Body of pancreas (tissue), 4 donors: ENCODE results near the gene CBR3. TPM values are rescaled to one million over a fixed set of nuclear protein-coding genes. Genes with fewer than 3 reads are reported as not detected.
A peak's percentile ranks its signal among the peaks of the same experiment; 100 is the strongest.
"Not testable (repeated sequence)": the region's sequence is repeated elsewhere in the genome, so short reads cannot be mapped to it uniquely, and the experiment has no call there.

Experiments
- ATAC-seq: fragments of 150-250 bp; one replicate; pipeline ENCODE4 v1.9.1; 2016
- DNase-seq, 4 donors: peaks; one replicate each; pipeline ENCODE4 v3.0.0-alpha.2; 2019
- H3K27ac ChIP-seq, 4 donors: fragments of 200-600 bp; sonication (generic); 1 replicate in 3 of 4; 2 replicates in 1 of 4; pipeline versions ENCODE4 v1.5.1 to v1.6.1; 2016 to 2019; ENCODE audit warnings: mild to moderate bottlenecking in 1 of 4, mixed read lengths in 1 of 4, moderate library complexity in 1 of 4
- H3K27me3 ChIP-seq, 2 donors: fragments of 200-600 bp; sonication (generic); one replicate each; pipeline ENCODE4 v1.6.0; 2016; ENCODE audit warnings: mild to moderate bottlenecking in 1 of 2
- H3K36me3 ChIP-seq, 2 donors: fragments of 200-600 bp; sonication (generic); replicated peaks in 1 of 2; 2 replicates each; pipeline ENCODE4 v1.5.1; 2016; ENCODE audit warnings: low read depth in 2 of 2; ENCODE audit not compliant: insufficient read depth in 1 of 2
- H3K4me1 ChIP-seq: fragments of 200-600 bp; sonication (generic); one replicate; pipeline ENCODE4 v1.6.0; 2016
- H3K4me3 ChIP-seq, 2 donors: fragments of 200-600 bp; sonication (generic); 1 replicate in 1 of 2; 2 replicates in 1 of 2; pipeline ENCODE4 v1.5.1; 2016 to 2019
- H3K9me3 ChIP-seq, 3 donors: fragments of 200-600 bp; sonication (generic); 1 replicate in 2 of 3; 2 replicates in 1 of 3; pipeline ENCODE4 v1.5.1; 2016
- POLR2A ChIP-seq, 3 donors: fragments of 450-650 bp; IDR thresholded peaks; one replicate each; pipeline ENCODE4 v1.6.1; 2016; ENCODE audit warnings: antibody characterized with exemption in 3 of 3, mild to moderate bottlenecking in 2 of 3
- WGBS, 2 donors: methylation state at CpG; one replicate each; pipeline ENCODE4 v1.1.5; 2017; 5-methylcytosine and 5-hydroxymethylcytosine counted together
- intact Hi-C: fragments of 100-400 bp; cut with DNase I; formaldehyde crosslinking; loops from one replicate; pipeline ENCODE4 v1.15.1; 2023
- total RNA-seq, 2 donors: library from RNA; depleted of rRNA; stranded (reverse); fragments of >200 nt; gene quantifications; one replicate each; pipeline ENCODE4 v1.1.0, GENCODE V29; 2016
- TF ChIP-seq, protein P1 (sequence below), 7 experiments: fragments of 450-650 bp in 4 of 7; fragments of 200-600 bp in 3 of 7; sonication (generic) in 3 of 7; IDR thresholded peaks; one replicate each; pipeline ENCODE4 v1.5.1; 2016 to 2019; ENCODE audit warnings: antibody characterized with exemption in 7 of 7

The CBR3 gene
- total RNA-seq, 2 donors from 2014 or later, result 0.52 to 1.3 TPM

DNA sequence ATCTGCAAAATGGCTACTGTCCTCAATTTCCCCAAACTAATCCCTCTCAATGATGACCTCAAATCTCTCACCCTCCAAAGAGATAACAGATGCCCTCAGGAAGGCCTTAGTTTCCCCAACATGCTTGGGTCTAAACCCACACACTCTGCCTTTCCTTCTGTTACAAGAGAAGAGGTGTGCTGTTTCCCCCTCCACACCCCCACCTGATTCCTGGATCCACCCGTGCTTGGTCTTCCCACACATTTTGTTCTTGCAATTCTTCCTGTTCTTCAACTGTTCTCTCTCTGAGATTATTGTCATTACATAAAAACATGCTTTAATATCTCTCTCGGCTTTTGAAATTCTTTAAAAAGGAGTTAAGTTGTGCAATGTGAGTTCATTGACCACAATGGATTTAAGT lies 5.7 kb upstream of the CBR3 start:
- no peak for TF ChIP-seq POLR2A (IDR thresholded peaks at IDR 0.05)
- TF ChIP-seq, protein P1, sequence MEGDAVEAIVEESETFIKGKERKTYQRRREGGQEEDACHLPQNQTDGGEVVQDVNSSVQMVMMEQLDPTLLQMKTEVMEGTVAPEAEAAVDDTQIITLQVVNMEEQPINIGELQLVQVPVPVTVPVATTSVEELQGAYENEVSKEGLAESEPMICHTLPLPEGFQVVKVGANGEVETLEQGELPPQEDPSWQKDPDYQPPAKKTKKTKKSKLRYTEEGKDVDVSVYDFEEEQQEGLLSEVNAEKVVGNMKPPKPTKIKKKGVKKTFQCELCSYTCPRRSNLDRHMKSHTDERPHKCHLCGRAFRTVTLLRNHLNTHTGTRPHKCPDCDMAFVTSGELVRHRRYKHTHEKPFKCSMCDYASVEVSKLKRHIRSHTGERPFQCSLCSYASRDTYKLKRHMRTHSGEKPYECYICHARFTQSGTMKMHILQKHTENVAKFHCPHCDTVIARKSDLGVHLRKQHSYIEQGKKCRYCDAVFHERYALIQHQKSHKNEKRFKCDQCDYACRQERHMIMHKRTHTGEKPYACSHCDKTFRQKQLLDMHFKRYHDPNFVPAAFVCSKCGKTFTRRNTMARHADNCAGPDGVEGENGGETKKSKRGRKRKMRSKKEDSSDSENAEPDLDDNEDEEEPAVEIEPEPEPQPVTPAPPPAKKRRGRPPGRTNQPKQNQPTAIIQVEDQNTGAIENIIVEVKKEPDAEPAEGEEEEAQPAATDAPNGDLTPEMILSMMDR (IDR thresholded peaks at IDR 0.05), result no peak
- H3K9me3 ChIP-seq, result no peaks in the 10 kb centered on the region
- H3K27me3 ChIP-seq, result peaks cover 0 to 3% of the 10 kb centered on the region in 2 donors
- peaks cover under 1% of the 10 kb centered on the region for H3K4me1 ChIP-seq
- H3K27ac ChIP-seq, result no peak overlapping the region
- DNase-seq (no peak), ATAC-seq (no peak)
- no peak overlapping the region for H3K4me3 ChIP-seq
- H3K36me3 ChIP-seq, result no peaks in the 10 kb centered on the region
- intact Hi-C loops, result no loop called here
- WGBS, 2 donors, result 59 to 77% methylated on average over 2 of the region's 2 CpGs

DNA sequence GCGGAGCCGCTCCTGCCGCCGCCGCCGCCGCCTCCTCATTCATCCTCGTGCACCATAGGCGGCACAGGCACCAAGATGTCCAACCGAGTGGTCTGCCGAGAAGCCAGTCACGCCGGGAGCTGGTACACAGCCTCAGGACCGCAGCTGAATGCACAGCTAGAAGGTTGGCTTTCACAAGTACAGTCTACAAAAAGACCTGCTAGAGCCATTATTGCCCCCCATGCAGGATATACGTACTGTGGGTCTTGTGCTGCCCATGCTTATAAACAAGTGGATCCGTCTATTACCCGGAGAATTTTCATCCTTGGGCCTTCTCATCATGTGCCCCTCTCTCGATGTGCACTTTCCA lies 4.5 kb upstream of the CBR3 start:
- H3K27me3 ChIP-seq, H3K36me3 ChIP-seq, H3K9me3 ChIP-seq, H3K27ac ChIP-seq, intact Hi-C loops, H3K4me3 ChIP-seq, DNase-seq, ATAC-seq: not testable (repeated sequence)
- 26 to 68% methylated on average over 6 to 9 of the region's 18 CpGs for WGBS, 2 donors
- H3K4me1 ChIP-seq, result peaks cover 12% of the 10 kb centered on the region

DNA sequence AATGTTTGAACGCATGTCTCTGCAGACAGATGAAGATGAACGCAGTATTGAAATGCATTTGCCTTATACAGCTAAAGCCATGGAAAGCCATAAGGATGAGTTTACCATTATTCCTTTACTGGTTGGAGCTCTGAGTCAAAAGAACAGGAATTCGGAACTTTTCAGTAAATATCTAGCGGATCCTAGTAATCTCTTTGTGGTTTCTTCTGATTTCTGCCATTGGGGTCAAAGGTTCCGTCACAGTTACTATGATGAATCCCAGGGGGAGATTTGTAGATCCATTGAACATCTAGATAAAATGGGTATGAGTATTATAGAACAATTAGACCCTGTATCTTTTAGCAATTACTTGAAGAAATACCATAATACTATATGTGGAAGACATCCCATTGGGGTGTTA lies 4.0 kb upstream of the CBR3 start:
- H3K27me3 ChIP-seq, H3K36me3 ChIP-seq, DNase-seq, H3K27ac ChIP-seq, intact Hi-C loops, H3K9me3 ChIP-seq, H3K4me3 ChIP-seq, ATAC-seq: not testable (repeated sequence)
- peaks cover 17% of the 10 kb centered on the region for H3K4me1 ChIP-seq
- WGBS, 2 donors, result 85 to 92% methylated on average over 5 of the region's 5 CpGs

DNA sequence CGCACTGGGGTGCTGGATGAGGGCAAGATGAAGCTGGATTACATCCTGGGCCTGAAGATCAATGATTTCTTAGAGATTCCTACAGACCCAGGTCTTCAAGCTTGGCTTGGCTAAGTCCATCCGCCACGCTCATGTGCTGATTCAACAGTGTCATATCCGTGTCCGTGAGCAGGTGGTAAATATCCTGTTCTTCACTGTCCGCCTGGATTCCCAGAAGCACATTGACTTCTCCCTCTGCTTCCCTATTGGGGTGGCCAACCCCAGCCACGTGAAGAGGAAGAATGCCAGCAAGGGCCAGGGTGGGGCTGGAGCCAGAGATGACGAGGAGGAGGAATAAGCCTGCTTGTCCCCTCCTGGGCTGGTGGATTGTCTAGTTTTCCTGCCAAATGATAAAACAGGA lies 2.2 kb upstream of the CBR3 start:
- DNase-seq, result no peak
- peaks cover 0 to 3% of the 10 kb centered on the region in 2 donors for H3K27me3 ChIP-seq
- peaks cover 23% of the 10 kb centered on the region for H3K4me1 ChIP-seq
- TF ChIP-seq, protein P1 (IDR thresholded peaks at IDR 0.05), result no peak
- TF ChIP-seq POLR2A (IDR thresholded peaks at IDR 0.05), result no peak
- H3K4me3 ChIP-seq, result no peak overlapping the region
- 81 to 95% methylated on average over 8 of the region's 8 CpGs for WGBS, 2 donors
- intact Hi-C loops, result no loop called here
- no peaks in the 10 kb centered on the region for H3K36me3 ChIP-seq
- no peaks in the 10 kb centered on the region for H3K9me3 ChIP-seq
- ATAC-seq, result no peak
- no peak overlapping the region for H3K27ac ChIP-seq

DNA sequence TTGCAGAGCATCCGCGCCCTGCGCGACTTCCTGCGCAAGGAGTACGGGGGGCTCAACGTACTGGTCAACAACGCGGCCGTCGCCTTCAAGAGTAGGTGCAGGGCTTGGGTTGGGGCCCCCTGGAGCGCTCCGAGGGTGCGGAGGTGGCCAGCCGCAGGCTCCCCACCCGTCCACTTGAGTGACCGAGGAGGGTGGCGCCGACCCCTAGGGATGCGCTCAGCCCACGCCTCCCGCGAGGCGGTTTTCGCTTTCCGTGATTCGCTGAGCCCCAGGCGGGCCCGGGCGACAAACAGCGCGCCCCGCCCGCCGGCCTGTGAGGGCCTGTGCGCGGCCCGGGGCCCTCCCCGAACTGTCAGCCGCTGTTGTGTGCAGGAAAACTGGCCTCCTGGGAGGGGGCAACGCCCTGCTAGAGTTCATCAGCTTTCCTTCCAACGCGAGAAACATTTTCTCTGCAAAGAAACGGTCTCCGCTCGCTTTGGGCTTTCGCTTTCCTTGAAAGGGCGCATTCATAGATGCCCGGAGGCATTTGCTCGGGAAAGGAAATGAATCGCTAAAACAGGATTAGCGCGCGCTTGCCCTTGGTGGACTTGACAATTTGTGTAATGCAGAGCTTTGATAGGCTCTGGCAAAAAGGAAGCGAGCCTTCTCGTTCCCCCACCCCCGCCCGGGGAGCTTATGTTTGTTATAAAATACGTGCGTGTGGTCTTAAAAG lies 668 bp downstream of the CBR3 start:
- 0 to 3% methylated on average over 17 to 56 of the region's 60 CpGs for WGBS, 2 donors
- intact Hi-C loops, result no loop called here

DNA sequence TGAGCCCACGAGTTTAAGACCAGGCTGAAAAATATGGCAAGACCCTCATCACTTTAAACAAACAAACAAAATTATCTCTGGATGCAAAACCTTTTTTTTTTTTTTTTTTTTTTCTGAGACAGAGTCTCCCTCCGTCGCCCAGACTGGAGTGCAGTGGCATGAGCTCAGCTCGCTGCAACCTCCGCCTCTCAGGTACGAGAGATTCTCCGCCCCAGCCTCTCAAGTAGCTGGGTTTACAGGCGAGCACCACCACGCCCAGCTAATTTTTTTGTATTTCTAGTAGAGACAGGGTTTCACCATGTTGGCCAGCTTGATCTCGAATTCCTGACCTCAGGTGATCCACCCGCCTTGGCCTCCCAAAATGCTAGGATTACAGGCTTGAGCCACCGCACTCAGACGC lies 4.9 kb downstream of the CBR3 start:
- intact Hi-C loops, result loop anchor here (5.0 kb wide), 1 partner anchor 193 kb away; no protein-coding TSS in a partner anchor

More for the DNA sequence above, 668 bp downstream of the CBR3 start:
- no peaks in the 10 kb centered on the region for H3K9me3 ChIP-seq
- H3K36me3 ChIP-seq, result no peaks in the 10 kb centered on the region
- peak overlapping the region in 1 of 2 donors; percentile 34 for H3K4me3 ChIP-seq
- TF ChIP-seq POLR2A (IDR thresholded peaks at IDR 0.05), result peak; percentile 2 to 42 (median 32)
- TF ChIP-seq, protein P1 (IDR thresholded peaks at IDR 0.05), result no peak
- peaks cover 23% of the 10 kb centered on the region for H3K4me1 ChIP-seq
- H3K27me3 ChIP-seq, result peaks cover 0 to 3% of the 10 kb centered on the region in 2 donors
- ATAC-seq (peak; percentile 69), DNase-seq (peak; percentile 42 to 61 (median 48))
- peak overlapping the region in 3 of 4 donors; percentile 31 to 76 (median 63) for H3K27ac ChIP-seq

More for the DNA sequence above, 4.9 kb downstream of the CBR3 start:
- H3K9me3 ChIP-seq, H3K36me3 ChIP-seq, H3K27me3 ChIP-seq, DNase-seq, H3K27ac ChIP-seq, H3K4me3 ChIP-seq, ATAC-seq: not testable (repeated sequence)
- H3K4me1 ChIP-seq, result peaks cover 27% of the 10 kb centered on the region
- WGBS, 2 donors, result 91 to 94% methylated on average over 13 of the region's 13 CpGs
